ENCODE data around the gene BIVM.

The BIVM gene, protein sequence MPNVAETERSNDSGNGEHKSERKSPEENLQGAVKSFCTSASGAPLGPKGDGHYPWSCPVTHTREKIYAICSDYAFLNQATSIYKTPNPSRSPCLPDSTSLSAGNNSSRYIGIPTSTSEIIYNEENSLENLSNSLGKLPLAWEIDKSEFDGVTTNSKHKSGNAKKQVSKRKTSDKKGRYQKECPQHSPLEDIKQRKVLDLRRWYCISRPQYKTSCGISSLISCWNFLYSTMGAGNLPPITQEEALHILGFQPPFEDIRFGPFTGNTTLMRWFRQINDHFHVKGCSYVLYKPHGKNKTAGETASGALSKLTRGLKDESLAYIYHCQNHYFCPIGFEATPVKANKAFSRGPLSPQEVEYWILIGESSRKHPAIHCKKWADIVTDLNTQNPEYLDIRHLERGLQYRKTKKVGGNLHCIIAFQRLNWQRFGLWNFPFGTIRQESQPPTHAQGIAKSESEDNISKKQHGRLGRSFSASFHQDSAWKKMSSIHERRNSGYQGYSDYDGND

GRCh38 chr13:102798581-102799425 is at the start of gene BIVM, which contains the start of gene POGLUT2:
Gene BIVM (plus strand): TSS chr13:102799119. CDS start chr13:102807268, 8,149 bp downstream.
Gene POGLUT2 (minus strand): TSS chr13:102798976. CDS start chr13:102798670, 306 bp downstream.
- H3K36me3 ChIP-seq (ENCODE audit: control insufficient read depth, insufficient read depth, low read length), result no peaks in the 10 kb centered on the region; the same call in 1 of the 2 replicates
- DNase-seq (ENCODE audit: extremely low read depth, insufficient read length), result peak; percentile 91
- no peaks in the 10 kb centered on the region for H3K27me3 ChIP-seq (replicated peaks; ENCODE audit: control insufficient read depth, insufficient read depth, low read length)
- peak within 1 kb of the TSS; percentile 89 for H3K4me3 ChIP-seq (replicated peaks; ENCODE audit: low read depth, low read length)
- TF ChIP-seq, protein P1, sequence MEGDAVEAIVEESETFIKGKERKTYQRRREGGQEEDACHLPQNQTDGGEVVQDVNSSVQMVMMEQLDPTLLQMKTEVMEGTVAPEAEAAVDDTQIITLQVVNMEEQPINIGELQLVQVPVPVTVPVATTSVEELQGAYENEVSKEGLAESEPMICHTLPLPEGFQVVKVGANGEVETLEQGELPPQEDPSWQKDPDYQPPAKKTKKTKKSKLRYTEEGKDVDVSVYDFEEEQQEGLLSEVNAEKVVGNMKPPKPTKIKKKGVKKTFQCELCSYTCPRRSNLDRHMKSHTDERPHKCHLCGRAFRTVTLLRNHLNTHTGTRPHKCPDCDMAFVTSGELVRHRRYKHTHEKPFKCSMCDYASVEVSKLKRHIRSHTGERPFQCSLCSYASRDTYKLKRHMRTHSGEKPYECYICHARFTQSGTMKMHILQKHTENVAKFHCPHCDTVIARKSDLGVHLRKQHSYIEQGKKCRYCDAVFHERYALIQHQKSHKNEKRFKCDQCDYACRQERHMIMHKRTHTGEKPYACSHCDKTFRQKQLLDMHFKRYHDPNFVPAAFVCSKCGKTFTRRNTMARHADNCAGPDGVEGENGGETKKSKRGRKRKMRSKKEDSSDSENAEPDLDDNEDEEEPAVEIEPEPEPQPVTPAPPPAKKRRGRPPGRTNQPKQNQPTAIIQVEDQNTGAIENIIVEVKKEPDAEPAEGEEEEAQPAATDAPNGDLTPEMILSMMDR (IDR thresholded peaks at IDR 0.05; ENCODE audit: insufficient read depth, low read length, poor library complexity, severe bottlenecking), result no peak

DNA sequence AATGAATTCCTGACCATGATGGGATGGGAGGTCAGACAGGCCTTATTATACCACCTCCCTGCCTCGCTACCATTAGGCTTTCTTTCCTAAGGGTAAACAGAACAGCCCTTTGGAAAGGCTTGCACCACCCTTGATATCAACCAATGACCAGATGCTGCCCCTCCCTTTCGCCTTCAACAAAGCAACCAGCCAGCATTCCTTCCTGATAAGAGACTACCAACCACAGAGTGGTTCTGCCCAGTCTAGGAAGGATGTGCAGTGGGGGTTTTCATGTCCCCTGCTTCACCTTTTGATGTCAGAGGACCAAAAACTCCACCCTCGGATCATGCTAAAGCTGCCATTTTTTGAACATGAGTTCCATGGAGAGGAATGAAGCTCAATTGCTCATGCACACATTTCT is 47.0 kb upstream of the BIVM start:
- no peak for DNase-seq (ENCODE audit: extremely low read depth, insufficient read length)
- TF ChIP-seq, protein P1 (IDR thresholded peaks at IDR 0.05; ENCODE audit: insufficient read depth, low read length, poor library complexity, severe bottlenecking), result no peak
- H3K27me3 ChIP-seq (replicated peaks; ENCODE audit: control insufficient read depth, insufficient read depth, low read length), result no peaks in the 10 kb centered on the region
- no peak overlapping the region for H3K4me3 ChIP-seq (replicated peaks; ENCODE audit: low read depth, low read length)
- no peaks in the 10 kb centered on the region for H3K36me3 ChIP-seq (ENCODE audit: control insufficient read depth, insufficient read depth, low read length)

DNA sequence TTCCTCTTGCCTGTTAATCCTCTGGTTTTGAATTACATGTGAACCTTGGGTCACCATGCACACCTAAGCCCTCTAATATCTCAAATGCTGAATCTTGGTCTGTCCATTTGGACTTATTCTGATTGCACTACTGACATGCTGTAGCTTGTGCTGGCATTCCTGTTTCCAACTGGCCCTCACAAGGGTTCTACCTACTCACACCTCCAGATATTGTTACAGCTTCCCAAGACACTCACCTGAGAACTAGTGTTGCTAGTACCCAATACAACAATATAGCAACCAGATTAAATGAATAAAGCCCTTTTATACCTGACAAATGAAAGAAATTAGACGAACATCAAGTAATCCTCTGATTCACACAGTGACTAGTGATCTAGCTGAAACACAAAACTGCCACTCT is 41.9 kb upstream of the BIVM start:
- TF ChIP-seq, protein P1 (IDR thresholded peaks at IDR 0.05; ENCODE audit: insufficient read depth, low read length, poor library complexity, severe bottlenecking), result no peak
- Histone ChIP-seq H3K4me3 (replicated peaks; ENCODE audit: low read depth, low read length) (no peak overlapping the region), H3K36me3 (ENCODE audit: control insufficient read depth, insufficient read depth, low read length) (no peaks in the 10 kb centered on the region), H3K27me3 (replicated peaks; ENCODE audit: control insufficient read depth, insufficient read depth, low read length) (no peaks in the 10 kb centered on the region)
- DNase-seq (ENCODE audit: extremely low read depth, insufficient read length), result no peak

GRCh38 chr13:102758842-102759241 is 40.1 kb upstream of the BIVM start:
- TF ChIP-seq, protein P1 (IDR thresholded peaks at IDR 0.05; ENCODE audit: insufficient read depth, low read length, poor library complexity, severe bottlenecking), result no peak
- DNase-seq (ENCODE audit: extremely low read depth, insufficient read length), result no peak
- Histone ChIP-seq H3K27me3 (replicated peaks; ENCODE audit: control insufficient read depth, insufficient read depth, low read length) (no peaks in the 10 kb centered on the region), H3K36me3 (ENCODE audit: control insufficient read depth, insufficient read depth, low read length) (no peaks in the 10 kb centered on the region), H3K4me3 (replicated peaks; ENCODE audit: low read depth, low read length) (no peak overlapping the region)

DNA sequence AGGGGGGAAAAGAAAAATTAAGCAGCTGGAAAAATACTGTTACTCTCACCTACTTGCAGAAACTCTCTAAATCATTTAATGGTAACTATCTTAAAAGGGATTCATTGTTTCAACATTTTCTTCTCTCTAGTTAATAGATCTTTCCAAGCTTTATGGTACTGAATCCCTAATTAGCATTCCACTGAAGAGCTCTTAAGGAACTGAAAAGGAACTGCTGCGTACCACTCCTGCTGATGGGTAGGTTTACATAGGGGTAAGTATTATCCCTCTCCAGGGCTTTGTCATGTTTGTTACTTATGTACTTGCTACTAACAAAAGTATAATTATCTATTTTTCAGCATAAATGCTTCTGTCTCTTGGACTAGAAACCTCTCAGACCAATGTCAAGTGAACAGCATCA is 37.8 kb upstream of the BIVM start:
- no peak for DNase-seq (ENCODE audit: extremely low read depth, insufficient read length)
- Histone ChIP-seq H3K27me3 (replicated peaks; ENCODE audit: control insufficient read depth, insufficient read depth, low read length) (no peaks in the 10 kb centered on the region), H3K36me3 (ENCODE audit: control insufficient read depth, insufficient read depth, low read length) (no peaks in the 10 kb centered on the region), H3K4me3 (replicated peaks; ENCODE audit: low read depth, low read length) (no peak overlapping the region)
- TF ChIP-seq, protein P1 (IDR thresholded peaks at IDR 0.05; ENCODE audit: insufficient read depth, low read length, poor library complexity, severe bottlenecking), result no peak
